Esophagus muscularis mucosa (tissue), 3 donors: Measurements from ENCODE around the gene ZNF670.

ENCODE experiments used
- POLR2A ChIP-seq: fragments of 450-650 bp; IDR thresholded peaks from one replicate; pipeline ENCODE4 v1.6.1; 2017; ENCODE audit warnings: antibody characterized with exemption, moderate library complexity, mild to moderate bottlenecking, low read depth
- TF ChIP-seq, protein P1 (sequence below), 3 experiments: fragments of 200-600 bp in 2 of 3; fragments of 450-650 bp in 1 of 3; sonication (generic) in 2 of 3; IDR thresholded peaks; one replicate each; pipeline ENCODE4 v1.5.1; 2017 to 2019; ENCODE audit warnings: antibody characterized with exemption in 3 of 3, mild to moderate bottlenecking in 2 of 3, moderate library complexity in 1 of 3

DNA sequence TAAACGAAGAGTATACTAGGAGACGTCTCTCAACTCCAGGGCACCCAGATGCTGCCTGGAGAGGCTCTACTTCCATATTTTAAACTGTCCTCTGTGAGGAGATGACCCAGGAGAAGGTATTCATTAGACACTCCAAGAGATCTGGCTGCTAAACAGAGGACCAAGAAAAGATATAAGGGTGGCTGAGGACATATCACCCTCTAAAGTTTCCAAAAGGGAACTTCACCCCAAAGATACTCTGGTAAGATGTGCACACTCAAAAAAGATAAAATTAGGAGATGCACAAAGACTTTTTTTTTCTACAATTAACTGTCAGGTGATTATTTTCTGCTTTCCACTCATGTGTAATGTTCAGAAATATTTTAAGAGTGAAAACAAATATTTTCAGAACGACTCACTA, 1.4 kb downstream of the ZNF670 start:
- TF ChIP-seq POLR2A: no peak
- TF ChIP-seq, protein P1, sequence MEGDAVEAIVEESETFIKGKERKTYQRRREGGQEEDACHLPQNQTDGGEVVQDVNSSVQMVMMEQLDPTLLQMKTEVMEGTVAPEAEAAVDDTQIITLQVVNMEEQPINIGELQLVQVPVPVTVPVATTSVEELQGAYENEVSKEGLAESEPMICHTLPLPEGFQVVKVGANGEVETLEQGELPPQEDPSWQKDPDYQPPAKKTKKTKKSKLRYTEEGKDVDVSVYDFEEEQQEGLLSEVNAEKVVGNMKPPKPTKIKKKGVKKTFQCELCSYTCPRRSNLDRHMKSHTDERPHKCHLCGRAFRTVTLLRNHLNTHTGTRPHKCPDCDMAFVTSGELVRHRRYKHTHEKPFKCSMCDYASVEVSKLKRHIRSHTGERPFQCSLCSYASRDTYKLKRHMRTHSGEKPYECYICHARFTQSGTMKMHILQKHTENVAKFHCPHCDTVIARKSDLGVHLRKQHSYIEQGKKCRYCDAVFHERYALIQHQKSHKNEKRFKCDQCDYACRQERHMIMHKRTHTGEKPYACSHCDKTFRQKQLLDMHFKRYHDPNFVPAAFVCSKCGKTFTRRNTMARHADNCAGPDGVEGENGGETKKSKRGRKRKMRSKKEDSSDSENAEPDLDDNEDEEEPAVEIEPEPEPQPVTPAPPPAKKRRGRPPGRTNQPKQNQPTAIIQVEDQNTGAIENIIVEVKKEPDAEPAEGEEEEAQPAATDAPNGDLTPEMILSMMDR (IDR thresholded peaks at IDR 0.05): no peak
